ENCODE results near the gene SMTNL1.
"Not testable (repeated sequence)": the region's sequence is repeated elsewhere in the genome, so short reads cannot be mapped to it uniquely, and the experiment has no call there.

SMTNL1 gene

GRCh38 chr11:57511741-57512430 lies 25.5 kb upstream of the SMTNL1 start:
- DNase-seq (ENCODE audit: low read depth): no peak

GRCh38 chr11:57512646-57513451 lies 24.5 kb upstream of the SMTNL1 start:
- no peak for DNase-seq (ENCODE audit: low read depth)

GRCh38 chr11:57513452-57513795 lies 24.0 kb upstream of the SMTNL1 start:
- no peak for DNase-seq (ENCODE audit: low read depth)

DNA sequence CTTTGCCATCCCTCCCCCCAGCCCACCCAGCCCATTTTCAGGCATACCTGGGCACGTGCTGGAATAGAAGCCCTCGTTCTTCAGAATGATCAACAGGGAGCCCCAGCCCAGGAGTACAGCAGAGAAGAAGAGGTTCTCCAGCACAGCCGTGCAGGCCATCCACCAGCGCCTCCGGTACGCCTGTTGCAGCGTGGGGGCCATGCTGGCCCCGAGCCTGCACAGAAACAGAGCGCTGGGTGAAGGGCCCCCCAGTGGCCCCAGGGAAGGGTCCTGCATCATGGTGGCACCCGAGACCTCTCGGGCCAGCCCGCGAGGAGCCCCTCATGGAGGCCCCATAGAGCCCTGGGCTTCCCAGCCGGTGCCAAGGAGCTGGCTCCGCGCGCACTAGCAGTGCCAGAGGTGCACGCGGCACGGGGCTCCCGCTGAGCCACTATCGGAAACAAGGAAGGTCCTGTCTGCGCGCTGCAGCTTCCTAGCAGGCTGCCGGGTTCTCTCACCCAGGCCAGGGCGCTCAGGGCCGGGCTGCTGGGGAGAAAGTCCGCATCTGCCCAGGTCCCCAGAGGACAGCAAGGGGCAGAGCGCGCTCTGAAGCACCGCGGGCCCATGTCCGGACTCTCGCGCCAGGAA lies 23.4 kb upstream of the SMTNL1 start:
- peak; percentile 11 for DNase-seq (ENCODE audit: low read depth)

- peak; percentile 37 for DNase-seq (ENCODE audit: low read depth)
These were observed 22.7 kb upstream of the SMTNL1 start for GRCh38 chr11:57514538-57515331.

DNA sequence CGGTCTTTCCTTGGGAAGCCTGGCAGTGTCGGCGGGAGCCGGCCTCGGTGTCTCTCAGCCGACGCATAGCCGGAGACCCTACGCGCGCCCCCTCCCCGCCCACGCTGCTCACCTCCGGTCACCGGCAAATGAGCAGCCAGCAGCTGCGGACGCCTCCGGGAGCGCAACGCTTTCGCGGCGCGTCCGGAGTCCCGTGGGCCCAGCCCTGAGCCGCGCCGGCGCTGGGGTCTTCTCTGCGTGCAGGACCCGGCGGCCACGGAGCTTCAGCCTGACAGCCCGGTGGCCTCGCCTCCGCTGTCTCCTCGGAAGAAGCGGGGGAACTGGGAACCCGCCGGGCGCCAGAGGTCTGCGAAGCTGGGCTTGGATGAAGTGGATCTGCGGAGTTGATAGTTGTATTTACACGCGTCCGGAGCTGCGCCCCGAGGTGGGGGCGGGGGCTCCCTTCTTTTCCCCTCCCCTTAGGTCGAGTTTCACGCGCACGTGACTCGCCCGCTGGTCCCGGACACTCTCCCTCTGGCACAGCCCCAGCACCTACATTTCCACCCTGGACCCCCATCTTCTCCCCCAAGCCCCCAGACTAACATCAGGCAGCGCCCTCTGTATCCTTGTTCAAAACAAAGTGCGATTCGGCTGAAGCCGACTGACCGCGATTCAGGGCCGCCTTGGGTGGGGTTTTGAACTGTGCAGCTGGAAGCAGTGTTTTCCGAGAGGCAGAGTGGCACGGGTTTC lies 21.9 kb upstream of the SMTNL1 start, which contains the start of gene SLC43A1:
Gene SLC43A1, minus strand, starts transcription at position 371 of the 729 bp plus-strand sequence. CDS start 1,591 bp downstream, outside the sequence.
- peak; percentile 16 for DNase-seq (ENCODE audit: low read depth)

DNA sequence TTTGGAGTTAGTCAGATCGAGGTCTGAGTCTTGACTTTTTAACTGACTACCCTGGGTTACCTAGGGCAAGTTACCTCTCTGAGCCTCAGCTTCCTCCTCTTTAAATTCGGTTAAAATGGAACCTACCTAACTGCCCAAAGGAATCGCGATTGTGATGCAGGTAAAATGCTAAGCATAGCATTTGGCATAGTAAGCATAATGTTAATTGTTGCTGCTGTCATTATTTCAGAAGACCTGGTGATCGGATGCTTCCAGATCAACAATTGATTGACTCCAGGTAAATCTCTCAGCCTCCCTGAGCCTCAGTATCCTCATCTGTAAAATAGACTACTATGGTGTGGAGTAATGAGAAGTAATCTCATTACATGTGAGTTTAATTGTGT lies 21.3 kb upstream of the SMTNL1 start:
- DNase-seq (ENCODE audit: low read depth): no peak

DNA sequence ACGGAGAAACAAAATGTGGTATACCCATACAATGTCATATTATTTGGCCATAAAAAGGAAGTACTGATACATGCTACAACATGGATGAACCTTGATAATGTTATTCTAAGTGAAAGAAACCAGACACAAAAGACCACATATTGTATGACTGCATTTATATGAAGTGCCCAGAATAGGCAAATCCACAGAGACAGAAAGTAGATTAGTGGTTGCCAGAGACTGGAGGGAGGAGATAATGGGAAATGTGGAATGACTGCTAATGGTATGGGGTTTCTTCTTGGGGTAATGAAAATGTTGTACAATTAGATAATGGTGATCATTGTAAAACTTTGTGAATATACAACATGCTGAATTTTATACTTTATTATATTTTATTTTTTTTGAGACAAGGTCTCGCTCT lies 16.3 kb upstream of the SMTNL1 start:
- no peak for DNase-seq (ENCODE audit: low read depth)

- no peak for DNase-seq (ENCODE audit: low read depth)
These were observed 14.0 kb upstream of the SMTNL1 start for GRCh38 chr11:57523419-57523818.

DNA sequence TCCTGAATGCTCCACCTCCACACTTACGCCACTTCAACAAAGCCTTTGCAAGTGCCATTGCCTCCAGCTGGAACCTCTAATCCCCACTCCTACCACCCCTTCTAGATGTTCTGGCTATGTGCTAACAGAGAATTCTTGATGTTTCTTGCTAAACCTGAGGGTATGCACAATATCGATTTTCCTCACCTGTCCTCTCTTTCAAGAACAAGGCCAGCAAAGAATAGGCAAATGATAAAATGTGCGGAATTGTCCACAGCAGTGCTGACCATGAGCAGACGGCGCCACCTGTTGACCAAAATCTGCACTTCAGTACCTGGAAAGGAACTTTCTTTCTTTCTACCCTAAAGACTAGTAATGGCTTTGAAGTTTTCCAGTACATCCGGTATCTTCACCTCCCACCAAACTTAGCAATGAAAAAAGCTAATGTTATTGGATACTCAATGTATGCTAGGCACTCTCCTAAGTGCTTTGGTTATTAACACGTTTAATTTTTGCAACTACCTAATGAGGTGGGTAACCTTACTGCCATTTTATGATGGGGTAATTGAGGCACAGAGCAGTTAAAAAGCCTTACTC lies 10.3 kb upstream of the SMTNL1 start:
- peak; percentile 50 for DNase-seq (ENCODE audit: low read depth)

GRCh38 chr11:57529012-57529411 lies 8.4 kb upstream of the SMTNL1 start:
- no peak for DNase-seq (ENCODE audit: low read depth)

DNA sequence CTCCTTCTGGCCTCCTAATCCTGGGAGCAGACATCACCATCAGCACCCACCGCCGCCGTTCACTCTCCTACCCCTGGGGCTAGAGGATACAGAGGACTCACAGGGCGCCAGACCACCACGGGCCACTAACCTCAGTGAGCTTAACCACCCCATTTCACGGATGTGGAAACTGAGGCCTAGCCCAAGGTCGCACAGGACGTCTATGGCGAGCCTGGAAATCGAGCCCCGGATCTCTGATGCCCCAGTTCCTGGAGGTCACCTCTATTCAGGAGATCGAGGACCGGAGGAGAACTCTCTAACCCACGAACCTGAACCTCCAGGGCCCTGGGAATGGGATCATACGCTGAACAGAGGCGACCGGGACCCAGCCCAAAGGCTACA lies 7.2 kb upstream of the SMTNL1 start:
- no peak for DNase-seq (ENCODE audit: low read depth)

DNA sequence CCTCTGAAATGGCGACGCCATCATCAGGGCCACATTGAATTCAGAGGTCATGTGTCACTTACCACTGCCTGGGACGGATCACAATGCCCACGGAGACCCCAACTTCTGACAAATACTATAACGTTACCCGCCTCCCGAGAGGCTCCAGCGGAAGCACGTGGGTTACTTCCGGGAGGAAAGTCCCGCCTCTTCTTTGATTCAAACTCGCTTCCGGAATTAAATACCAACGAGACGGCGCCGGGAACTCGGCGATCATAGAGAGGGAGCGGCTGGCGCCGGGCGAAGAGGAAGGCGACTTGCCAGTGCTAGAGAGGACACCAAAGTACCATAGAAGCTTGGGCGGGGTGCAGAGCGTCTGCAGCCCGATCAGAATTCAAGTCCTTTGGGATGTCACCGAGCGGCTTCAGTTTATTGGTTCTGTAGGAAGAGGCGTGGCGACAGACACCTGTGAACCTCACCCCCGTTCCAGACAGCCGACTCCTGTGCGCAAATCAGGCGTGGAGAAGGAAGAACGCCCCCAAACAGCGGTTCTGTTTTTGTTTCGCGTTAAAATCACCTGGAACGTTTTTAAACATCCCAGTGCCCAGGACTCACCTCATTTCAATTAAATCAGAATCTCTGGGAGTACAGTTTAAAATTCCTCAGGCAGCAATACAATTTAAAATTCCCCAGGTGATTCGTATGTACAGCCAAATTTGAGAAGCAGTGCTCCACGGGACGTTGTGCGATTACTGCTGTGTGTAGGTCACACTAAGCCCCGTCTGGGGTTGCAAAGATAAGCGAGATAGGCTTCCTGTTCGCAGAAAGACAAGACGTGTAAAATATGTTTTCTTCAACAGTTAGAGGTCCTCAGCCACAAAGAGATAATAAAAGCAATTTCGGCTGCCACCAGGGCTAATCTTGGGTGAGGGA lies 6.5 kb upstream of the SMTNL1 start, which contains the start of gene TIMM10:
Gene TIMM10, minus strand, starts transcription at position 159 of the 912 bp plus-strand sequence. CDS start 565 bp downstream, outside the sequence.
- peak; percentile 83 for DNase-seq (ENCODE audit: low read depth)

DNA sequence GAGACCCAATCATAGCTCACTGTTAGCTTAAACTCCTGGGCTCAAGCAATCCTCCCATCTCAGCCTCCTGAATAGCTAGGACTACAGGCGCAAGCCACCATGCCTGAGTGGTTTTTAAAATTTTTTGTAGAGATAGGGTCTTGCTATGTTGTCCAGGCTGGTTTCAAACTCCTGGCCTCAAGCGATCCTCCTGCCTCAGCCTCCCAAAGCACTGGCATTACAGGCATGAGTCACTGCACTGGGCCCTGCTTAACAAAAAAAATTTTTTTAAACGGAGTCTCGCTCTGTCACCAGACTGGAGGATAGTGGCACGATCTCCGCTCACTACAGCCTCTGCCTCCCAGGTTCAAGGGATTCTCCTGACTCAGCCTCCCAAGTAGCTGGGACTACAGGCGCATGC lies 2.9 kb upstream of the SMTNL1 start:
- DNase-seq (ENCODE audit: low read depth): not testable (repeated sequence)

DNA sequence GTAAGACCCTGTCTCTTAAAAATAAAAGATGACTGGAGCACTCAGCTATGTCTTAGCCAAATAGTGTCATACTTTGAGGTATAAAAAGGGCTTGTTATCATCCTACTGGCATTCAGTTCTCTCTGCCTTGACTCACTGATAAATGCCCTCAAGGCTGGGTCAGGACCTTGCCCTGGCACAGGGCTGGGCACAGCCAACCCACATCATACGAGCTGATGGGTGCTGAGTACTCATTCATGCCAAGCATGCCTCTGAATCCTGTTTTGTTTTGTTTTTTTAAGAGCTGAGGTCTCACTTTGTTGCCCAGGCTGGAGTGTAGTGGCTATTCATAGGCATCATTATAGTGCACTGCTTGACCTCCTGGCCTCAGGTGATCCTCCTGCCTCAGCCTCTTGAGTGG lies 1.9 kb downstream of the SMTNL1 start:
- no peak for DNase-seq (ENCODE audit: low read depth)

- no peak for DNase-seq (ENCODE audit: low read depth)
These were observed 3.8 kb downstream of the SMTNL1 start for GRCh38 chr11:57541169-57541568.

DNA sequence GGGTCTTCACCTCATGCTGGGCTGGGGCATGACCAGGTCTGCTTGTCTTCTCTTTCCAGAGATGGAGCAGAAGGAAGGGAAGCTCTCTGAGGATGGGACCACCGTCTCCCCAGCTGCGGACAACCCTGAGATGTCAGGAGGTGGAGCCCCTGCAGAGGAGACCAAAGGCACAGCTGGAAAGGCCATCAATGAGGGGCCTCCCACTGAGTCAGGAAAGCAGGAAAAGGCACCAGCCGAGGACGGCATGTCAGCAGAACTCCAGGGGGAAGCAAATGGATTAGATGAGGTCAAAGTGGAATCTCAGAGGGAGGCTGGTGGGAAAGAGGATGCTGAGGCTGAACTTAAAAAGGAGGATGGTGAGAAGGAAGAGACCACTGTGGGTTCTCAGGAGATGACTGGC lies 5.2 kb downstream of the SMTNL1 start:
- no peak for DNase-seq (ENCODE audit: low read depth)

DNA sequence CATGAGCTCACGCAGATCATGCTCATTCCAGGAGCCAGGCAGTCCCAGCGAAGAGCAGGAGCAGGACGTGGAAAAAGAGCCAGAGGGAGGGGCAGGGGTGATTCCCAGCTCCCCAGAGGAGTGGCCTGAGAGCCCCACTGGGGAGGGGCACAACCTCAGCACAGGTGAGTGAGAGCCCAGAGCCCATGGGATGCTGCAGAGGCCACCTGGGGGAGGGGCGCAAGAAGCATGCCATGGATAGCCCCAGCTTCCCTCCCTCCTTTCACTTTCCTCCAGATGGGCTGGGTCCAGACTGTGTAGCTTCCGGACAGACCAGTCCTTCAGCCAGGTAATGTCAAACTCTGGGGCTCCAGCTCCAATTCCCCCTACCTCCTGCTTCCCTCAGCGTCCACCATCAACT lies 6.2 kb downstream of the SMTNL1 start:
- no peak for DNase-seq (ENCODE audit: low read depth)

DNA sequence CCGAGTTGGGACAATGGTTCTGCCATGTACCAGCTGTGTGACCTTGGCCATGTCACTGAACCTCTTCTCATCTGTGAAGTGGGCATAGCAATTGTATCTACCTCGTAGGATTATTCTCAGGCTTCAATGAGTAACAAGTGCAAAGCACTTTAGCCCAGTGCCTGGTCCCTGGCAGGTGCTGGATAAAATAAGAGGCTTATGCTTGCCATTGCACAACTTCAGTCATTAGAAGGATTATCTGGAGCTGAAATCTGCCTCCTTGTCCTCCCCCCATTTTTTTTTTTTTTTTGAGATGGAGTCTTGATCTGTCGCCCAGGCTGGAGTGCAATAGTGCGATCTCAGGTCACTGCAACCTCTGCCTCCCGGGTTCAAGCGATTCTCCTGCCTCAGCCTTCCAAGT lies 7.2 kb downstream of the SMTNL1 start:
- DNase-seq (ENCODE audit: low read depth): no peak

- no peak for DNase-seq (ENCODE audit: low read depth)
These were observed 8.5 kb downstream of the SMTNL1 start for GRCh38 chr11:57545883-57546282.

Measured in stimulated activated CD8-positive, alpha-beta memory T cell treated with anti-CD3 and anti-CD28 coated beads, Interleukin-4, amount 100 ng/mL, for 24 hours (primary cell).